PC-3 (cell line): ENCODE data around the gene TWSG1.

Experiments used
- CTCF ChIP-seq: fragments of 300-600 bp; sonication (generic); conservative IDR thresholded peaks from 2 replicates; pipeline ENCODE4 v1.5.1; 2017; ENCODE audit warnings: antibody characterized with exemption, low read depth, mild to moderate bottlenecking, low read length
- EZH2 ChIP-seq: fragments of 300-600 bp; sonication (generic); IDR thresholded peaks from one replicate; pipeline ENCODE4 v1.6.1; 2017; ENCODE audit warnings: antibody characterized with exemption, mild to moderate bottlenecking, low read length; ENCODE audit not compliant: unreplicated experiment
- EZH2phosphoT487 ChIP-seq: fragments of 300-600 bp; sonication (generic); IDR thresholded peaks from 2 replicates; pipeline ENCODE4 v1.6.1; 2018; ENCODE audit warnings: mild to moderate bottlenecking, antibody characterized with exemption, low read length, borderline replicate concordance

- TF ChIP-seq CTCF (no peak), EZH2phosphoT487 (no peak), EZH2 (no peak)
These were observed 40.6 kb upstream of the TWSG1 start for GRCh38 chr18:9293948-9294347.
